Amygdala (tissue), 56 donors: ENCODE results near the gene ARHGAP22.
A peak's percentile ranks its signal among the peaks of the same experiment; 100 is the strongest.

Experiments
- DNase-seq, 56 donors: peaks; one replicate each; lab custom pipeline; 2025; lab: John Stamatoyannopoulos, UW

Gene ARHGAP22

GRCh38 chr10:48470115-48470892 lies 134.6 kb downstream of the ARHGAP22 start:
- peak in 17 of 56 donors; percentile 14 to 71 (median 38) for DNase-seq

GRCh38 chr10:48469516-48470020 lies 135.3 kb downstream of the ARHGAP22 start:
- no peak for DNase-seq

- DNase-seq = no peak
Observed at GRCh38 chr10:48468866-48469511, 135.9 kb downstream of the ARHGAP22 start.

GRCh38 chr10:48468130-48468790 lies 136.6 kb downstream of the ARHGAP22 start:
- DNase-seq = no peak

- no peak for DNase-seq
Observed at GRCh38 chr10:48467669-48468068, 137.2 kb downstream of the ARHGAP22 start.

- DNase-seq = no peak
Observed at GRCh38 chr10:48466611-48467240, 138.1 kb downstream of the ARHGAP22 start.

- no peak for DNase-seq
Observed at GRCh38 chr10:48465860-48466521, 138.9 kb downstream of the ARHGAP22 start.

GRCh38 chr10:48464871-48465736 lies 139.8 kb downstream of the ARHGAP22 start:
- DNase-seq = peak in 35 of 56 donors; percentile 25 to 80 (median 54)

- no peak for DNase-seq
Observed at GRCh38 chr10:48464121-48464870, 140.6 kb downstream of the ARHGAP22 start.

- DNase-seq = peak in 1 of 56 donors; percentile 23
Observed at GRCh38 chr10:48463318-48464003, 141.4 kb downstream of the ARHGAP22 start.

GRCh38 chr10:48462482-48463020 lies 142.3 kb downstream of the ARHGAP22 start:
- no peak for DNase-seq

- no peak for DNase-seq
Observed at GRCh38 chr10:48461623-48462481, 143.0 kb downstream of the ARHGAP22 start.

- no peak for DNase-seq
Observed at GRCh38 chr10:48460182-48460581, 144.7 kb downstream of the ARHGAP22 start.

GRCh38 chr10:48459270-48460150 lies 145.4 kb downstream of the ARHGAP22 start:
- DNase-seq = no peak

GRCh38 chr10:48458662-48459048 lies 146.2 kb downstream of the ARHGAP22 start:
- no peak for DNase-seq
